H9 (cell line): ENCODE data around the gene SOBP. TPM values are rescaled to one million over a fixed set of nuclear protein-coding genes. Genes with fewer than 3 reads are reported as not detected.
"Not testable (repeated sequence)": the region's sequence is repeated elsewhere in the genome, so short reads cannot be mapped to it uniquely, and the experiment has no call there.

Source experiments
- DNase-seq: peaks from one replicate; pipeline ENCODE4 v3.0.0-alpha.2; 2017
- H2AFZ ChIP-seq: one replicate; pipeline ENCODE4 v1.6.1; 2013; ENCODE audit warnings: mild to moderate bottlenecking, low read length, control low read depth, moderate library complexity
- H2AK5ac ChIP-seq: 2 replicates; pipeline ENCODE4 v1.6.1; 2013; ENCODE audit warnings: low read length, control low read depth, mixed read lengths; ENCODE audit not compliant: insufficient read length
- H2BK120ac ChIP-seq: one replicate; pipeline ENCODE4 v1.6.1; 2013; ENCODE audit warnings: low read depth, mild to moderate bottlenecking, low read length, control low read depth, inconsistent platforms; ENCODE audit not compliant: poor library complexity, severe bottlenecking
- H2BK12ac ChIP-seq: 2 replicates; pipeline ENCODE4 v1.6.1; 2013; ENCODE audit warnings: low read length, control low read depth, mixed read lengths, low read depth; ENCODE audit not compliant: insufficient read length
- H2BK15ac ChIP-seq: 2 replicates; pipeline ENCODE4 v1.6.1; 2013; ENCODE audit warnings: low read depth, low read length, control low read depth
- H2BK20ac ChIP-seq: one replicate; pipeline ENCODE4 v1.6.1; 2013; ENCODE audit warnings: low read depth, mild to moderate bottlenecking, low read length, control low read depth, inconsistent platforms; ENCODE audit not compliant: poor library complexity, severe bottlenecking
- H2BK5ac ChIP-seq: 2 replicates; pipeline ENCODE4 v1.6.1; 2013; ENCODE audit warnings: low read length, control low read depth, mixed read lengths; ENCODE audit not compliant: insufficient read length
- H3K14ac ChIP-seq: 2 replicates; pipeline ENCODE4 v1.6.1; 2013; ENCODE audit warnings: low read length, control low read depth; ENCODE audit not compliant: insufficient read depth
- H3K18ac ChIP-seq: 2 replicates; pipeline ENCODE4 v1.6.1; 2013; ENCODE audit warnings: low read depth, mild to moderate bottlenecking, mixed read lengths, low read length, control low read depth; ENCODE audit not compliant: insufficient read length
- H3K23ac ChIP-seq: 2 replicates; pipeline ENCODE4 v1.6.1; 2013; ENCODE audit warnings: low read length, control low read depth, mixed read lengths, low read depth; ENCODE audit not compliant: insufficient read length
- H3K23me2 ChIP-seq: 2 replicates; pipeline ENCODE4 v1.6.1; 2013; ENCODE audit warnings: low read depth, mild to moderate bottlenecking, mixed read lengths, low read length, control low read depth; ENCODE audit not compliant: insufficient read length, poor library complexity, severe bottlenecking
- H3K27ac ChIP-seq: 2 replicates; pipeline ENCODE4 v1.5.1; 2013; ENCODE audit warnings: low read length, control low read depth, mixed read lengths, low read depth; ENCODE audit not compliant: insufficient read length
- H3K27me3 ChIP-seq: 2 replicates; pipeline ENCODE4 v1.6.1; 2013; ENCODE audit warnings: low read length, control low read depth, inconsistent platforms; ENCODE audit not compliant: insufficient read depth
- H3K4ac ChIP-seq: 2 replicates; pipeline ENCODE4 v1.6.1; 2013; ENCODE audit warnings: low read depth, mild to moderate bottlenecking, control low read depth, inconsistent platforms, low read length, moderate library complexity
- H3K4me1 ChIP-seq: 2 replicates; pipeline ENCODE4 v1.6.1; 2013; ENCODE audit warnings: low read length, control low read depth, inconsistent platforms; ENCODE audit not compliant: insufficient read depth
- H3K4me2 ChIP-seq: 2 replicates; pipeline ENCODE4 v1.6.1; 2013; ENCODE audit warnings: low read length, control low read depth, mixed read lengths; ENCODE audit not compliant: insufficient read length, insufficient read depth
- H3K56ac ChIP-seq: 2 replicates; pipeline ENCODE4 v1.6.1; 2013; ENCODE audit warnings: low read depth, mild to moderate bottlenecking, mixed read lengths, low read length, control low read depth; ENCODE audit not compliant: insufficient read length
- H3K79me1 ChIP-seq: 2 replicates; pipeline ENCODE4 v1.6.1; 2013; ENCODE audit warnings: low read depth, mild to moderate bottlenecking, moderate library complexity, low read length, control low read depth, inconsistent platforms; ENCODE audit not compliant: insufficient read depth, poor library complexity, severe bottlenecking
- H3K79me2 ChIP-seq: 2 replicates; pipeline ENCODE4 v1.6.1; 2013; ENCODE audit warnings: low read length, control low read depth, inconsistent platforms; ENCODE audit not compliant: insufficient read depth
- H3K9ac ChIP-seq: 2 replicates; pipeline ENCODE4 v1.6.1; 2013; ENCODE audit warnings: low read length, control low read depth, mixed read lengths; ENCODE audit not compliant: insufficient read length; ENCODE audit errors: extremely low read depth
- H3K9me3 ChIP-seq: one replicate; pipeline ENCODE4 v1.6.1; 2013; ENCODE audit warnings: low read depth, low read length, inconsistent platforms; ENCODE audit not compliant: control insufficient read depth
- H3T11ph ChIP-seq: one replicate; pipeline ENCODE4 v1.6.1; 2013; ENCODE audit warnings: mild to moderate bottlenecking, low read length, control low read depth, inconsistent platforms
- H4K20me1 ChIP-seq: one replicate; pipeline ENCODE4 v1.6.1; 2013; ENCODE audit not compliant: control insufficient read depth, insufficient read length, insufficient read depth
- H4K5ac ChIP-seq: 2 replicates; pipeline ENCODE4 v1.6.1; 2013; ENCODE audit warnings: low read depth, mild to moderate bottlenecking, mixed read lengths, low read length, control low read depth; ENCODE audit not compliant: insufficient read length
- H4K8ac ChIP-seq: replicated peaks from 2 replicates; pipeline ENCODE4 v1.6.1; 2013; ENCODE audit warnings: low read length, control low read depth, mixed read lengths, low read depth; ENCODE audit not compliant: insufficient read length
- H4K91ac ChIP-seq: 2 replicates; pipeline ENCODE4 v1.6.1; 2013; ENCODE audit warnings: low read depth, mild to moderate bottlenecking, moderate library complexity, mixed read lengths, low read length, control low read depth; ENCODE audit not compliant: insufficient read length
- H3K27ac Mint-ChIP-seq, 3 experiments: 2 replicates in 2 of 3; 3 replicates in 1 of 3; pipeline ENCODE4 v1.8.0; 2020 to 2021; ENCODE audit warnings: mixed read lengths in 3 of 3, mild to moderate bottlenecking in 1 of 3, moderate library complexity in 1 of 3
- H3K27me3 Mint-ChIP-seq: 2 replicates; pipeline ENCODE4 v1.8.0; 2021; ENCODE audit warnings: low read depth, mild to moderate bottlenecking, moderate library complexity, mixed read lengths
- H3K36me3 Mint-ChIP-seq, 3 experiments: 2 replicates in 2 of 3; 3 replicates in 1 of 3; pipeline ENCODE4 v1.8.0; 2020 to 2021; ENCODE audit warnings: low read depth in 3 of 3, mixed read lengths in 3 of 3; ENCODE audit not compliant: insufficient read depth in 1 of 3
- H3K4me1 Mint-ChIP-seq, 2 experiments: 2 replicates each; pipeline ENCODE4 v1.8.0; 2020; ENCODE audit warnings: mixed read lengths in 2 of 2
- H3K4me3 Mint-ChIP-seq, 2 experiments: 2 replicates in 1 of 2; 3 replicates in 1 of 2; pipeline ENCODE4 v1.8.0; 2020 to 2021; ENCODE audit warnings: mild to moderate bottlenecking in 2 of 2, mixed read lengths in 2 of 2, moderate library complexity in 1 of 2
- H3K9me3 Mint-ChIP-seq, 2 experiments: 2 replicates in 1 of 2; 3 replicates in 1 of 2; pipeline ENCODE4 v1.8.0; 2020; ENCODE audit warnings: mild to moderate bottlenecking in 2 of 2, mixed read lengths in 2 of 2, moderate library complexity in 1 of 2
- WGBS: extraction: QIAGEN DNeasy Blood & Tissue Kit; methylation state at CpG from one replicate; pipeline ENCODE4 v1.1.7; 2013; ENCODE audit warnings: missing lambda C conversion rate, low lambda C conversion rate, mixed read lengths; ENCODE audit not compliant: insufficient read length; ENCODE audit errors: extremely low coverage; 5-methylcytosine and 5-hydroxymethylcytosine counted together
- total RNA-seq: library from RNA; stranded (reverse); gene quantifications from 2 replicates; pipeline ENCODE4 v1.2.1, GENCODE V29; 2021
- TF ChIP-seq, protein P1 (sequence below): fragments of 200-600 bp; sonication (generic); conservative IDR thresholded peaks from 3 replicates; pipeline ENCODE4 v1.8.0; 2021; ENCODE audit warnings: antibody characterized with exemption, mild to moderate bottlenecking

Gene SOBP
- total RNA-seq, 1 experiment from 2014 or later = 4.3 TPM

GRCh38 chr6:107550906-107551305, 61.0 kb downstream of the SOBP start:
- H3K9me3 ChIP-seq = no peaks in the 10 kb centered on the region
- no peak overlapping the region for H3K56ac ChIP-seq
- no peak overlapping the region for H3K9ac ChIP-seq
- no peak overlapping the region for H3K4me2 ChIP-seq
- no peaks in the 10 kb centered on the region; a peak in 1 of 7 replicates for H3K36me3 Mint-ChIP-seq
- no peak overlapping the region for H2AK5ac ChIP-seq
- no peaks in the 10 kb centered on the region for H3K9me3 Mint-ChIP-seq
- H3K4me3 Mint-ChIP-seq = no peak overlapping the region
- H3K4ac ChIP-seq = no peak overlapping the region
- no peaks in the 10 kb centered on the region for H4K20me1 ChIP-seq
- H3K14ac ChIP-seq = no peak overlapping the region
- H4K5ac ChIP-seq = no peak overlapping the region
- no peak overlapping the region for H4K91ac ChIP-seq
- H3K79me1 ChIP-seq = no peaks in the 10 kb centered on the region
- no peak overlapping the region for H2BK20ac ChIP-seq
- DNase-seq = no peak
- H3K4me1 ChIP-seq = no peaks in the 10 kb centered on the region
- no peaks in the 10 kb centered on the region for H3K27me3 Mint-ChIP-seq
- no peaks in the 10 kb centered on the region for H3K27me3 ChIP-seq
- H2BK15ac ChIP-seq = no peak overlapping the region
- TF ChIP-seq, protein P1, sequence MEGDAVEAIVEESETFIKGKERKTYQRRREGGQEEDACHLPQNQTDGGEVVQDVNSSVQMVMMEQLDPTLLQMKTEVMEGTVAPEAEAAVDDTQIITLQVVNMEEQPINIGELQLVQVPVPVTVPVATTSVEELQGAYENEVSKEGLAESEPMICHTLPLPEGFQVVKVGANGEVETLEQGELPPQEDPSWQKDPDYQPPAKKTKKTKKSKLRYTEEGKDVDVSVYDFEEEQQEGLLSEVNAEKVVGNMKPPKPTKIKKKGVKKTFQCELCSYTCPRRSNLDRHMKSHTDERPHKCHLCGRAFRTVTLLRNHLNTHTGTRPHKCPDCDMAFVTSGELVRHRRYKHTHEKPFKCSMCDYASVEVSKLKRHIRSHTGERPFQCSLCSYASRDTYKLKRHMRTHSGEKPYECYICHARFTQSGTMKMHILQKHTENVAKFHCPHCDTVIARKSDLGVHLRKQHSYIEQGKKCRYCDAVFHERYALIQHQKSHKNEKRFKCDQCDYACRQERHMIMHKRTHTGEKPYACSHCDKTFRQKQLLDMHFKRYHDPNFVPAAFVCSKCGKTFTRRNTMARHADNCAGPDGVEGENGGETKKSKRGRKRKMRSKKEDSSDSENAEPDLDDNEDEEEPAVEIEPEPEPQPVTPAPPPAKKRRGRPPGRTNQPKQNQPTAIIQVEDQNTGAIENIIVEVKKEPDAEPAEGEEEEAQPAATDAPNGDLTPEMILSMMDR = no peak; the same call in 2 of the 3 replicates
- H2AFZ ChIP-seq = no peak overlapping the region
- no peaks in the 10 kb centered on the region for H3K23me2 ChIP-seq
- no peak overlapping the region for H3T11ph ChIP-seq
- no peak overlapping the region for H3K18ac ChIP-seq
- H3K4me1 Mint-ChIP-seq = peaks cover 17 to 19% of the 10 kb centered on the region in 2 experiments
- H3K79me2 ChIP-seq = no peaks in the 10 kb centered on the region
- H3K27ac ChIP-seq = no peak overlapping the region
- no peak overlapping the region for H2BK120ac ChIP-seq
- no CpG with 5 or more reads among the region's 4 CpGs for WGBS
- no peak overlapping the region for H2BK12ac ChIP-seq
- H3K23ac ChIP-seq = no peak overlapping the region
- no peak overlapping the region for H2BK5ac ChIP-seq
- no peak overlapping the region for H3K27ac Mint-ChIP-seq
- H4K8ac ChIP-seq = no peak overlapping the region

GRCh38 chr6:107553121-107553520, 63.2 kb downstream of the SOBP start:
- not testable (repeated sequence) for H2BK20ac ChIP-seq, H4K5ac ChIP-seq, H2BK120ac ChIP-seq, H3K23me2 ChIP-seq, H3K18ac ChIP-seq, H3K4me1 ChIP-seq, H3K79me2 ChIP-seq, DNase-seq, H4K8ac ChIP-seq, H4K20me1 ChIP-seq, H3K27ac Mint-ChIP-seq, H3K4me2 ChIP-seq, H2AK5ac ChIP-seq, H3K9ac ChIP-seq, H2BK5ac ChIP-seq, H2BK12ac ChIP-seq, H2BK15ac ChIP-seq, H3K56ac ChIP-seq, H3K36me3 Mint-ChIP-seq, H3T11ph ChIP-seq, H3K4me3 Mint-ChIP-seq, H3K9me3 ChIP-seq, H3K79me1 ChIP-seq, H4K91ac ChIP-seq, H3K27me3 ChIP-seq, H3K4ac ChIP-seq, H3K27me3 Mint-ChIP-seq, H3K14ac ChIP-seq, H3K27ac ChIP-seq, H2AFZ ChIP-seq, H3K23ac ChIP-seq, H3K9me3 Mint-ChIP-seq
- no CpG with 5 or more reads among the region's 6 CpGs for WGBS
- peaks cover 12% of the 10 kb centered on the region in 2 experiments for H3K4me1 Mint-ChIP-seq
